SK-N-MC (cell line): Measurements from ENCODE around the gene ALDH16A1.
A peak's percentile ranks its signal among the peaks of the same experiment; 100 is the strongest.

Experiments used
- DNase-seq: peaks from one replicate; pipeline ENCODE4 v3.0.0-alpha.2; 2011; ENCODE audit warnings: low read depth, low spot score
- H3K27ac ChIP-seq: fragments of 200-600 bp; sonication (generic); 2 replicates; pipeline ENCODE4 v1.5.1; 2016; ENCODE audit warnings: mixed run types
- H3K36me3 ChIP-seq: fragments of 200-600 bp; sonication (generic); 2 replicates; pipeline ENCODE4 v1.6.1; 2017; ENCODE audit warnings: antibody characterized with exemption, low read length, mixed read lengths; ENCODE audit not compliant: insufficient read depth
- H3K4me3 ChIP-seq: fragments of 200-600 bp; sonication (generic); 2 replicates; pipeline ENCODE4 v1.5.1; 2016
- H3K9ac ChIP-seq: fragments of 200-600 bp; sonication (generic); 2 replicates; pipeline ENCODE4 v1.8.0; 2017; ENCODE audit warnings: mixed run types, mixed read lengths; ENCODE audit not compliant: insufficient read length
- H3K9me3 ChIP-seq: fragments of 200-600 bp; sonication (generic); 2 replicates; pipeline ENCODE4 v1.6.1; 2017; ENCODE audit warnings: low read depth, mild to moderate bottlenecking, antibody characterized with exemption, low read length, moderate library complexity, mixed read lengths
- EZH2 ChIP-seq: fragments of 200-600 bp; sonication (generic); IDR thresholded peaks from one replicate; pipeline ENCODE4 v1.6.1; 2017; ENCODE audit warnings: antibody characterized with exemption
- FOXP2 ChIP-seq: optimal IDR thresholded peaks from 2 replicates; pipeline ENCODE3; 2011; ENCODE audit warnings: mild to moderate bottlenecking, moderate library complexity; ENCODE audit not compliant: insufficient read depth; ENCODE audit errors: extremely low read length, control extremely low read depth
- POLR2AphosphoS5 ChIP-seq: IDR thresholded peaks from 2 replicates; pipeline ENCODE4 v1.6.1; 2012; ENCODE audit warnings: mild to moderate bottlenecking, low read depth, low read length, borderline replicate concordance

Gene ALDH16A1

DNA sequence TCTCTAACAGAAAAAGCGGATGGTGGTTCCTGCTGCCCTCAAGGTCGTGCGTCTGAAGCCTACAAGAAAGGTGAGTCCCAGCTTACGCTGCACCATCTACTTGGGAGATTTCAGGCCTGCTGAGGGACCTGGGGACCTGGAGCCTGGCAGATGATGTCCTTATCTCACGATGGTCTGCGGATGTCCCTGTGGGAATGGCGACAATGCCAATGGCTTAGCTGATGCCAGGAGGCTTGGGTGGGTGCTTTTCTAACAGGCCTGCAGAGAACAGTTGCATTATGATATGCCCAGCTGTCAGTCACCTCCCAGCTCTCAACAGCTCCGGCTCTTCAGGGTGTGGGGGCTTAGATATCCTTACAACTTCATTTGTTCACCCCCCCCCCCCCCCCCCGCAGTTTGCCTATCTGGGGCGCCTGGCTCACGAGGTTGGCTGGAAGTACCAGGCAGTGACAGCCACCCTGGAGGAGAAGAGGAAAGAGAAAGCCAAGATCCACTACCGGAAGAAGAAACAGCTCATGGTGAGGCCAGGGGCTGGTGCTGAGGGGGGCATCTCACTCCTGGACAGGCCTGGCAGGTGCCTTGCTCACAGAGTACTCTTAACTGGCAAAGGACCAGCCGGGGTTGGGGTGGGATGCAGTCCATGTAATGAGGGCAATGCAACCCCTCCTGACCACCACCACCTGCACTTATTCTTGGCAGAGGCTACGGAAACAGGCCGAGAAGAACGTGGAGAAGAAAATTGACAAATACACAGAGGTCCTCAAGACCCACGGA, 38.2 kb downstream of the ALDH16A1 start:
- peaks cover 60% of the 10 kb centered on the region for H3K36me3 ChIP-seq
- peak overlapping the region; percentile 98; the same call in 1 of the 2 replicates for H3K4me3 ChIP-seq
- H3K27ac ChIP-seq: peak overlapping the region; percentile 97
- no peaks in the 10 kb centered on the region for H3K9me3 ChIP-seq
- no peak for DNase-seq
- H3K9ac ChIP-seq: peak overlapping the region; percentile 21
- no peak for TF ChIP-seq EZH2
- TF ChIP-seq FOXP2: no peak
- no peak for TF ChIP-seq POLR2AphosphoS5

- TF ChIP-seq POLR2AphosphoS5 (no peak), EZH2 (no peak), FOXP2 (no peak)
- no peak overlapping the region for H3K4me3 ChIP-seq
- no peaks in the 10 kb centered on the region for H3K9me3 ChIP-seq
- no peak for DNase-seq
- H3K36me3 ChIP-seq: peaks cover 66% of the 10 kb centered on the region
- peak overlapping the region; percentile 97 for H3K27ac ChIP-seq
- H3K9ac ChIP-seq: no peak overlapping the region
Observed at GRCh38 chr19:49491804-49492572, 39.0 kb downstream of the ALDH16A1 start.

DNA sequence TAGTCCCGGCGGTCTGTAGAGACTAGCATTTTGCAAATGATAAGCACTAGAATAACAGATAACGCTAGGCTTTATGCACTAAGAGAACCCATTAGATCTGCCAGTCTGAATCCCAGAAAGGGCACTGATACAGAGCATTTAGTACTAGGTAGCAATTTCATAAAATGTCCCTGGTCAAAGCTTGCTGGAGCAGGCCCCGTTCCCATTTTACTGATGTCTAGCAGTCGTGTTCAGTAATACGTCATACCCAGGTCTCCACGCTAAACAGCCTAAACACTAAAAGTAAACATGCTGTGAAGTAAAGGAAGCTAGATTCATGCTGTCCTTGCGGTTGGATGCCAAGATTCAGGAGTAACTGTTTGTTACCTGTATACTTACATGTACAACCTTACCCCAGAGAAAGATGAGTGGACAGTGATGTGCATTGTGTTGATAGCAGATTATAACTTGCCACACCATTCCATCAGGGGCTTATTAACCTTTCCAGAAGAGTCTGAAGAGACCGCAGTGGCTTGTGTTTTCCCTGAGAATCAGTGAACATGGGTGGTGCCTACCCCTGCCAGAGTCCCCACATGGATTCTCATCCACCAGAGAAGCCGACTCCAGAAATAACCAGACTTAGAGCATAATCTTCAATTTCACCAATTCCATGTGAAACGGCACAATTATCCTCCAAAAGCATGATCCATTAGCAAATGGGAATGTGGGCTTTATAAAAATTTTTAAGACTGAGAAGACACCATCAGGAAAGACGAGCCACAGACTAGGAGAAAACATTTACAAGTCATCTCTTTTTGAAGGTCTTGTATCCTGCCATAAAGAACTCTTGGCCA, 39.8 kb downstream of the ALDH16A1 start:
- Histone ChIP-seq H3K27ac (peak overlapping the region; percentile 97), H3K36me3 (peaks cover 71% of the 10 kb centered on the region), H3K9ac (no peak overlapping the region), H3K4me3 (no peak overlapping the region), H3K9me3 (no peaks in the 10 kb centered on the region)
- DNase-seq: no peak
- TF ChIP-seq FOXP2 (no peak), POLR2AphosphoS5 (peak; percentile 74), EZH2 (no peak)

DNA sequence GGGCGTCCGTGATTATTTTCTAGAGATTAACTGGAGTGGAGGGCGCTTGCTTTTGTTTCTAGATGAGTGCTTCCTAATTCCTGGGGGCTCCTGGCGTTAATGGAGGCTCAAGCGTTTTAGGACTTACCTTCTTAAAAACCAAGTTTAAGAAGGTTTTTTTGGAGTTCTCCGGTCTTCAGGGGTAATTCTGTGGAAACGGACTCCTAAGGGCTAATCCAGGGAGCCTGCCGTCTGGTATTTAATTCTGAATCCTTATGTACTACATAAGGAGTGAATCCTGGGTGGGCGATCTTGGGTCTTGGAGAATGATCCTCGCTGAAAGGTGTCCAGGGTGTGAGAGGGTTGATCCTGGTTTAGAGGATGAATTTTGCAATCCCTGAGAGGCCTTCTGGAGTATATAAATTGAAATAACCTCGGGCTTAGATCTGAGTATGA, 43.6 kb downstream of the ALDH16A1 start:
- Histone ChIP-seq H3K9me3 (no peaks in the 10 kb centered on the region), H3K4me3 (peak overlapping the region; percentile 100), H3K9ac (peak overlapping the region; percentile 100), H3K27ac (peak overlapping the region; percentile 99), H3K36me3 (peaks cover 58% of the 10 kb centered on the region)
- no peak for DNase-seq
- TF ChIP-seq FOXP2 (no peak), EZH2 (no peak), POLR2AphosphoS5 (no peak)

GRCh38 chr19:49497047-49497788, 44.2 kb downstream of the ALDH16A1 start:
- H3K9ac ChIP-seq: peak overlapping the region; percentile 100
- H3K27ac ChIP-seq: peak overlapping the region; percentile 99
- peak overlapping the region; percentile 100 for H3K4me3 ChIP-seq
- TF ChIP-seq FOXP2: no peak
- peak; percentile 59; the same call in 1 of the 2 replicates for TF ChIP-seq POLR2AphosphoS5
- H3K36me3 ChIP-seq: peaks cover 52% of the 10 kb centered on the region
- H3K9me3 ChIP-seq: no peaks in the 10 kb centered on the region
- no peak for DNase-seq

- H3K9ac ChIP-seq: peak overlapping the region; percentile 100
- H3K4me3 ChIP-seq: peak overlapping the region; percentile 100
- peak overlapping the region; percentile 99 for H3K27ac ChIP-seq
- peaks cover 47% of the 10 kb centered on the region for H3K36me3 ChIP-seq
- TF ChIP-seq POLR2AphosphoS5 (no peak), FOXP2 (no peak), EZH2 (no peak)
- DNase-seq: no peak
- no peaks in the 10 kb centered on the region for H3K9me3 ChIP-seq
Observed at GRCh38 chr19:49497789-49498103, 44.7 kb downstream of the ALDH16A1 start.

- no peak for TF ChIP-seq EZH2
- TF ChIP-seq FOXP2: no peak
- TF ChIP-seq POLR2AphosphoS5: no peak
- Histone ChIP-seq H3K36me3 (peaks cover 40% of the 10 kb centered on the region), H3K27ac (peak overlapping the region; percentile 70), H3K9ac (peak overlapping the region; percentile 100), H3K9me3 (no peaks in the 10 kb centered on the region), H3K4me3 (peak overlapping the region; percentile 100)
- DNase-seq: no peak
Observed at GRCh38 chr19:49498475-49498874, 45.5 kb downstream of the ALDH16A1 start.

- DNase-seq: no peak
- H3K27ac ChIP-seq: peak overlapping the region; percentile 70
- peak overlapping the region; percentile 100 for H3K4me3 ChIP-seq
- H3K36me3 ChIP-seq: peaks cover 40% of the 10 kb centered on the region
- H3K9ac ChIP-seq: peak overlapping the region; percentile 100
- no peaks in the 10 kb centered on the region for H3K9me3 ChIP-seq
- no peak for TF ChIP-seq FOXP2
- no peak for TF ChIP-seq EZH2
- TF ChIP-seq POLR2AphosphoS5: no peak
Observed at GRCh38 chr19:49499030-49499670, 46.1 kb downstream of the ALDH16A1 start.
